ENCODE measurements around the gene KRT9. TPM values are rescaled to one million over a fixed set of nuclear protein-coding genes. Genes with fewer than 3 reads are reported as not detected.

KRT9 gene
- total and polyA plus RNA-seq, 9 of the 15 experiments (the other 6 are each of a cell fraction or from before 2014, with no cell fraction given): 0.03 TPM; not detected in 8

GRCh38 chr17:41565338-41565737 is 6.5 kb downstream of the KRT9 start:
- TF ChIP-seq CAMTA2 (CRISPR knock-in tag; conservative IDR thresholded peaks at IDR 0.05) (no peak), ZFPM2 (CRISPR knock-in tag; IDR thresholded peaks at IDR 0.05) (no peak), CEBPG (CRISPR knock-in tag; IDR thresholded peaks at IDR 0.05) (no peak), CEBPG (tag; conservative IDR thresholded peaks at IDR 0.05 in 1 of 2, IDR thresholded peaks at IDR 0.05 in 1 of 2) (peak; percentile 7 to 34; a peak in 1 of 4 replicates)
- TF ChIP-seq, protein P1, sequence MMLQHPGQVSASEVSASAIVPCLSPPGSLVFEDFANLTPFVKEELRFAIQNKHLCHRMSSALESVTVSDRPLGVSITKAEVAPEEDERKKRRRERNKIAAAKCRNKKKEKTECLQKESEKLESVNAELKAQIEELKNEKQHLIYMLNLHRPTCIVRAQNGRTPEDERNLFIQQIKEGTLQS (IDR thresholded peaks at IDR 0.05): peak; percentile 52
- TF ChIP-seq, protein P1 (CRISPR knock-in tag; conservative IDR thresholded peaks at IDR 0.05): no peak
- no TSS peak for BruUV-seq (replicated peaks)
- intact Hi-C loops (cut with micrococcal nuclease): no loop called here
- H3K27me3 ChIP-seq (ENCODE audit: control insufficient read depth in 2 of 2, insufficient read depth in 2 of 2, low read length in 2 of 2): peaks cover 20 to 57% of the 10 kb centered on the region in 2 experiments
- no peak for ATAC-seq
- H3K9ac ChIP-seq (ENCODE audit: insufficient read depth in 1 of 2, low read depth in 2 of 2, low read length in 2 of 2): no peak overlapping the region
- no peaks in the 10 kb centered on the region for H4K20me1 ChIP-seq (replicated peaks; ENCODE audit: control insufficient read depth, insufficient read depth, low read length)
- H3K9me1 ChIP-seq (ENCODE audit: control insufficient read depth, insufficient read depth, low read length): no peaks in the 10 kb centered on the region
- H3K79me2 ChIP-seq (ENCODE audit: control insufficient read depth, insufficient read depth, low read length): no peaks in the 10 kb centered on the region
- H3K4me3 ChIP-seq: no peak overlapping the region
- ChIA-PET CTCF (ENCODE audit: low intra/inter-chr PET ratio) (interaction anchor here (1.2 kb wide), 1 partner anchor 83 kb away, joined by 3 read pairs; no protein-coding TSS in a partner anchor), POLR2A (interaction anchor here (0.6 to 1.3 kb wide), 4 partner anchors 10 to 86 kb away, joined by 3 to 6 read pairs (median 4); no protein-coding TSS in a partner anchor)
- no peak overlapping the region for H2AFZ ChIP-seq (ENCODE audit: low read depth, low read length)
- H3K9me3 ChIP-seq (replicated peaks; ENCODE audit: control insufficient read depth, insufficient read depth, low read depth, low read length): no peaks in the 10 kb centered on the region
- no peak for FAIRE-seq
- DNase-seq (ENCODE audit: extremely low read depth in 1 of 4, low spot score in 3 of 4): no peak
- no peaks in the 10 kb centered on the region; a peak in 1 of 5 replicates for H3K4me1 ChIP-seq (replicated peaks in 1 of 2; ENCODE audit: control insufficient read depth in 2 of 2, insufficient read depth in 2 of 2, low read length in 2 of 2)
- H3K27ac ChIP-seq (ENCODE audit: extremely low read depth, low read depth, low read length): no peak overlapping the region
- no peaks in the 10 kb centered on the region for H3K36me3 ChIP-seq (ENCODE audit: control insufficient read depth, insufficient read depth, low read length)
- in situ Hi-C loops (cut with MboI): no loop called here
- H3K4me2 ChIP-seq (ENCODE audit: insufficient read depth, low read length): no peak overlapping the region
